Activated T-cell treated with anti-CD3 and anti-CD28 coated beads, Interleukin-2, amount 50 U/mL, for 24 hours (primary cell): ENCODE data around the gene ZNF19.

Source experiments
- DNase-seq: peaks from one replicate; pipeline ENCODE4 v3.0.0-alpha.2; 2020
- H3K27ac Mint-ChIP-seq: 2 replicates; pipeline ENCODE4 v1.8.0; 2020; ENCODE audit warnings: mild to moderate bottlenecking, mixed read lengths
- H3K27me3 Mint-ChIP-seq: 2 replicates; pipeline ENCODE4 v1.8.0; 2020; ENCODE audit warnings: mixed read lengths
- H3K36me3 Mint-ChIP-seq: 2 replicates; pipeline ENCODE4 v1.8.0; 2020; ENCODE audit warnings: low read depth, mixed read lengths
- H3K4me1 Mint-ChIP-seq: 2 replicates; pipeline ENCODE4 v1.8.0; 2020; ENCODE audit warnings: low read depth, mixed read lengths
- H3K4me3 Mint-ChIP-seq: 2 replicates; pipeline ENCODE4 v1.8.0; 2020; ENCODE audit warnings: mild to moderate bottlenecking, moderate library complexity, mixed read lengths
- H3K9me3 Mint-ChIP-seq: 2 replicates; pipeline ENCODE4 v1.8.0; 2020; ENCODE audit warnings: mixed read lengths

ZNF19 gene

GRCh38 chr16:71424626-71425025 is 64.5 kb downstream of the ZNF19 start:
- no peak for DNase-seq
- Mint-ChIP-seq H3K27me3 (peaks cover 59% of the 10 kb centered on the region), H3K27ac (no peak overlapping the region), H3K4me3 (no peak overlapping the region), H3K36me3 (no peaks in the 10 kb centered on the region), H3K4me1 (peaks cover 9% of the 10 kb centered on the region), H3K9me3 (no peaks in the 10 kb centered on the region)

- Mint-ChIP-seq H3K27me3 (peaks cover 56% of the 10 kb centered on the region), H3K27ac (no peak overlapping the region), H3K9me3 (no peaks in the 10 kb centered on the region), H3K36me3 (no peaks in the 10 kb centered on the region), H3K4me1 (peaks cover 9% of the 10 kb centered on the region), H3K4me3 (no peak overlapping the region)
- no peak for DNase-seq
These were observed 65.3 kb downstream of the ZNF19 start for GRCh38 chr16:71423865-71424264.
